Measurements from ENCODE around the gene ART1.

Gene ART1

GRCh38 chr11:3684129-3684818 lies 39.3 kb downstream of the ART1 start:
- Histone ChIP-seq H3K4me1 (ENCODE audit: control insufficient read depth, insufficient read depth, low read length, poor library complexity, severe bottlenecking) (no peaks in the 10 kb centered on the region), H3K4me3 (ENCODE audit: extremely low read depth, insufficient read depth, low read length, poor library complexity, severe bottlenecking) (no peak overlapping the region), H3K36me3 (ENCODE audit: control insufficient read depth, insufficient read depth, low read length) (peaks cover 91% of the 10 kb centered on the region), H3K9me3 (ENCODE audit: control insufficient read depth, low read length) (no peaks in the 10 kb centered on the region), H3K27ac (ENCODE audit: low read depth, low read length, severe bottlenecking) (no peak overlapping the region)
- WGBS, 2 experiments (ENCODE audit: insufficient coverage in 2 of 2) = 93 to 100% methylated on average over 6 to 7 of the region's 12 CpGs

GRCh38 chr11:3684819-3685172 lies 39.9 kb downstream of the ART1 start:
- H3K27ac ChIP-seq (ENCODE audit: low read depth, low read length, severe bottlenecking) = no peak overlapping the region
- no peak overlapping the region for H3K4me3 ChIP-seq (ENCODE audit: extremely low read depth, insufficient read depth, low read length, poor library complexity, severe bottlenecking)
- no peaks in the 10 kb centered on the region for H3K4me1 ChIP-seq (ENCODE audit: control insufficient read depth, insufficient read depth, low read length, poor library complexity, severe bottlenecking)
- no peaks in the 10 kb centered on the region for H3K9me3 ChIP-seq (ENCODE audit: control insufficient read depth, low read length)
- 100% methylated on average over 1 of the region's 2 CpGs; no CpG with 5 or more reads in 1 of the 2 experiments for WGBS, 2 experiments (ENCODE audit: insufficient coverage in 2 of 2)
- H3K36me3 ChIP-seq (ENCODE audit: control insufficient read depth, insufficient read depth, low read length) = peaks cover 90% of the 10 kb centered on the region

GRCh38 chr11:3685923-3686322 lies 41.0 kb downstream of the ART1 start:
- no peaks in the 10 kb centered on the region for H3K4me1 ChIP-seq (ENCODE audit: control insufficient read depth, insufficient read depth, low read length, poor library complexity, severe bottlenecking)
- no peak overlapping the region for H3K27ac ChIP-seq (ENCODE audit: low read depth, low read length, severe bottlenecking)
- H3K9me3 ChIP-seq (ENCODE audit: control insufficient read depth, low read length) = no peaks in the 10 kb centered on the region
- WGBS, 2 experiments (ENCODE audit: insufficient coverage in 2 of 2) = 86 to 95% methylated on average over 7 of the region's 7 CpGs
- no peak overlapping the region for H3K4me3 ChIP-seq (ENCODE audit: extremely low read depth, insufficient read depth, low read length, poor library complexity, severe bottlenecking)
- peaks cover 89% of the 10 kb centered on the region for H3K36me3 ChIP-seq (ENCODE audit: control insufficient read depth, insufficient read depth, low read length)

GRCh38 chr11:3686751-3687150 lies 41.8 kb downstream of the ART1 start:
- 100% methylated on average over 2 of the region's 4 CpGs for WGBS, 2 experiments (ENCODE audit: insufficient coverage in 2 of 2)
- H3K4me1 ChIP-seq (ENCODE audit: control insufficient read depth, insufficient read depth, low read length, poor library complexity, severe bottlenecking) = no peaks in the 10 kb centered on the region
- H3K4me3 ChIP-seq (ENCODE audit: extremely low read depth, insufficient read depth, low read length, poor library complexity, severe bottlenecking) = no peak overlapping the region
- no peaks in the 10 kb centered on the region for H3K9me3 ChIP-seq (ENCODE audit: control insufficient read depth, low read length)
- peaks cover 89% of the 10 kb centered on the region for H3K36me3 ChIP-seq (ENCODE audit: control insufficient read depth, insufficient read depth, low read length)
- H3K27ac ChIP-seq (ENCODE audit: low read depth, low read length, severe bottlenecking) = no peak overlapping the region

- no peak overlapping the region for H3K4me3 ChIP-seq (ENCODE audit: extremely low read depth, insufficient read depth, low read length, poor library complexity, severe bottlenecking)
- no peaks in the 10 kb centered on the region for H3K9me3 ChIP-seq (ENCODE audit: control insufficient read depth, low read length)
- H3K27ac ChIP-seq (ENCODE audit: low read depth, low read length, severe bottlenecking) = no peak overlapping the region
- no peaks in the 10 kb centered on the region for H3K4me1 ChIP-seq (ENCODE audit: control insufficient read depth, insufficient read depth, low read length, poor library complexity, severe bottlenecking)
- 100% methylated on average over 2 of the region's 2 CpGs; no CpG with 5 or more reads in 1 of the 2 experiments for WGBS, 2 experiments (ENCODE audit: insufficient coverage in 2 of 2)
- peaks cover 98% of the 10 kb centered on the region for H3K36me3 ChIP-seq (ENCODE audit: control insufficient read depth, insufficient read depth, low read length)
Measured at GRCh38 chr11:3700410-3700809, 55.5 kb downstream of the ART1 start.

GRCh38 chr11:3700910-3701309 lies 56.0 kb downstream of the ART1 start:
- no peaks in the 10 kb centered on the region for H3K4me1 ChIP-seq (ENCODE audit: control insufficient read depth, insufficient read depth, low read length, poor library complexity, severe bottlenecking)
- no peak overlapping the region for H3K27ac ChIP-seq (ENCODE audit: low read depth, low read length, severe bottlenecking)
- no peaks in the 10 kb centered on the region for H3K9me3 ChIP-seq (ENCODE audit: control insufficient read depth, low read length)
- H3K4me3 ChIP-seq (ENCODE audit: extremely low read depth, insufficient read depth, low read length, poor library complexity, severe bottlenecking) = no peak overlapping the region
- 90% methylated on average over 1 of the region's 2 CpGs; no CpG with 5 or more reads in 1 of the 2 experiments for WGBS, 2 experiments (ENCODE audit: insufficient coverage in 2 of 2)
- H3K36me3 ChIP-seq (ENCODE audit: control insufficient read depth, insufficient read depth, low read length) = peaks cover 98% of the 10 kb centered on the region

GRCh38 chr11:3703383-3703782 lies 58.5 kb downstream of the ART1 start:
- no peak overlapping the region for H3K4me3 ChIP-seq (ENCODE audit: extremely low read depth, insufficient read depth, low read length, poor library complexity, severe bottlenecking)
- H3K4me1 ChIP-seq (ENCODE audit: control insufficient read depth, insufficient read depth, low read length, poor library complexity, severe bottlenecking) = no peaks in the 10 kb centered on the region
- no peaks in the 10 kb centered on the region for H3K9me3 ChIP-seq (ENCODE audit: control insufficient read depth, low read length)
- peaks cover 97% of the 10 kb centered on the region for H3K36me3 ChIP-seq (ENCODE audit: control insufficient read depth, insufficient read depth, low read length)
- 90% methylated on average over 2 of the region's 3 CpGs; no CpG with 5 or more reads in 1 of the 2 experiments for WGBS, 2 experiments (ENCODE audit: insufficient coverage in 2 of 2)
- H3K27ac ChIP-seq (ENCODE audit: low read depth, low read length, severe bottlenecking) = no peak overlapping the region

GRCh38 chr11:3707176-3707575 lies 62.2 kb downstream of the ART1 start:
- H3K4me1 ChIP-seq (ENCODE audit: control insufficient read depth, insufficient read depth, low read length, poor library complexity, severe bottlenecking) = no peaks in the 10 kb centered on the region
- H3K9me3 ChIP-seq (ENCODE audit: control insufficient read depth, low read length) = no peaks in the 10 kb centered on the region
- H3K4me3 ChIP-seq (ENCODE audit: extremely low read depth, insufficient read depth, low read length, poor library complexity, severe bottlenecking) = no peak overlapping the region
- no CpG with 5 or more reads among the region's 2 CpGs for WGBS, 2 experiments (ENCODE audit: insufficient coverage in 2 of 2)
- H3K36me3 ChIP-seq (ENCODE audit: control insufficient read depth, insufficient read depth, low read length) = peaks cover 91% of the 10 kb centered on the region
- no peak overlapping the region for H3K27ac ChIP-seq (ENCODE audit: low read depth, low read length, severe bottlenecking)

- no peak overlapping the region for H3K4me3 ChIP-seq (ENCODE audit: extremely low read depth, insufficient read depth, low read length, poor library complexity, severe bottlenecking)
- H3K36me3 ChIP-seq (ENCODE audit: control insufficient read depth, insufficient read depth, low read length) = peaks cover 91% of the 10 kb centered on the region
- H3K27ac ChIP-seq (ENCODE audit: low read depth, low read length, severe bottlenecking) = no peak overlapping the region
- WGBS, 2 experiments (ENCODE audit: insufficient coverage in 2 of 2) = no CpG with 5 or more reads among the region's 1 CpG
- H3K9me3 ChIP-seq (ENCODE audit: control insufficient read depth, low read length) = no peaks in the 10 kb centered on the region
- H3K4me1 ChIP-seq (ENCODE audit: control insufficient read depth, insufficient read depth, low read length, poor library complexity, severe bottlenecking) = no peaks in the 10 kb centered on the region
Measured at GRCh38 chr11:3709977-3710376, 65.0 kb downstream of the ART1 start.

GRCh38 chr11:3710485-3711259 lies 65.7 kb downstream of the ART1 start:
- peaks cover 91% of the 10 kb centered on the region for H3K36me3 ChIP-seq (ENCODE audit: control insufficient read depth, insufficient read depth, low read length)
- no peak overlapping the region for H3K27ac ChIP-seq (ENCODE audit: low read depth, low read length, severe bottlenecking)
- no peaks in the 10 kb centered on the region for H3K4me1 ChIP-seq (ENCODE audit: control insufficient read depth, insufficient read depth, low read length, poor library complexity, severe bottlenecking)
- WGBS, 2 experiments (ENCODE audit: insufficient coverage in 2 of 2) = 100% methylated on average over 1 of the region's 4 CpGs; no CpG with 5 or more reads in 1 of the 2 experiments
- H3K4me3 ChIP-seq (ENCODE audit: extremely low read depth, insufficient read depth, low read length, poor library complexity, severe bottlenecking) = no peak overlapping the region
- no peaks in the 10 kb centered on the region for H3K9me3 ChIP-seq (ENCODE audit: control insufficient read depth, low read length)

GRCh38 chr11:3712274-3712673 lies 67.3 kb downstream of the ART1 start:
- no peaks in the 10 kb centered on the region for H3K9me3 ChIP-seq (ENCODE audit: control insufficient read depth, low read length)
- no peaks in the 10 kb centered on the region for H3K4me1 ChIP-seq (ENCODE audit: control insufficient read depth, insufficient read depth, low read length, poor library complexity, severe bottlenecking)
- no peak overlapping the region for H3K4me3 ChIP-seq (ENCODE audit: extremely low read depth, insufficient read depth, low read length, poor library complexity, severe bottlenecking)
- peaks cover 93% of the 10 kb centered on the region for H3K36me3 ChIP-seq (ENCODE audit: control insufficient read depth, insufficient read depth, low read length)
- H3K27ac ChIP-seq (ENCODE audit: low read depth, low read length, severe bottlenecking) = no peak overlapping the region
- 88 to 95% methylated on average over 4 to 5 of the region's 6 CpGs for WGBS, 2 experiments (ENCODE audit: insufficient coverage in 2 of 2)
